GM12891 (cell line): ENCODE data around the gene SHANK2.

Experiments used
- DNase-seq: peaks from one replicate; pipeline ENCODE4 v3.0.0; 2011; ENCODE audit warnings: low spot score; ENCODE audit not compliant: insufficient read length
- FAIRE-seq: peaks from 2 replicates; lab custom pipeline; 2011; peaks lifted over from hg19 to GRCh38; lab: Jason Lieb, UNC
- PAX5 ChIP-seq: IDR thresholded peaks from 2 replicates; pipeline ENCODE4 v1.6.1; 2011; ENCODE audit warnings: low read length, moderate library complexity, mild to moderate bottlenecking; ENCODE audit not compliant: insufficient read depth, severe bottlenecking
- POLR2A ChIP-seq: IDR thresholded peaks from 2 replicates; pipeline ENCODE4 v1.6.1; 2011; ENCODE audit warnings: low read depth, low read length, control low read depth
- POLR2AphosphoS5 ChIP-seq: IDR thresholded peaks from 2 replicates; pipeline ENCODE4 v1.6.1; 2011; ENCODE audit warnings: low read depth, low read length, control low read depth
- POU2F2 ChIP-seq: IDR thresholded peaks from 2 replicates; pipeline ENCODE4 v1.6.1; 2011; ENCODE audit warnings: low read depth, mild to moderate bottlenecking, control low read depth, low read length, moderate library complexity
- SPI1 ChIP-seq: IDR thresholded peaks from 2 replicates; pipeline ENCODE4 v1.6.1; 2011; ENCODE audit warnings: low read depth, low read length, control low read depth
- TAF1 ChIP-seq: IDR thresholded peaks from 2 replicates; pipeline ENCODE4 v1.6.1; 2011; ENCODE audit warnings: low read depth, low read length, control low read depth

Gene SHANK2

DNA sequence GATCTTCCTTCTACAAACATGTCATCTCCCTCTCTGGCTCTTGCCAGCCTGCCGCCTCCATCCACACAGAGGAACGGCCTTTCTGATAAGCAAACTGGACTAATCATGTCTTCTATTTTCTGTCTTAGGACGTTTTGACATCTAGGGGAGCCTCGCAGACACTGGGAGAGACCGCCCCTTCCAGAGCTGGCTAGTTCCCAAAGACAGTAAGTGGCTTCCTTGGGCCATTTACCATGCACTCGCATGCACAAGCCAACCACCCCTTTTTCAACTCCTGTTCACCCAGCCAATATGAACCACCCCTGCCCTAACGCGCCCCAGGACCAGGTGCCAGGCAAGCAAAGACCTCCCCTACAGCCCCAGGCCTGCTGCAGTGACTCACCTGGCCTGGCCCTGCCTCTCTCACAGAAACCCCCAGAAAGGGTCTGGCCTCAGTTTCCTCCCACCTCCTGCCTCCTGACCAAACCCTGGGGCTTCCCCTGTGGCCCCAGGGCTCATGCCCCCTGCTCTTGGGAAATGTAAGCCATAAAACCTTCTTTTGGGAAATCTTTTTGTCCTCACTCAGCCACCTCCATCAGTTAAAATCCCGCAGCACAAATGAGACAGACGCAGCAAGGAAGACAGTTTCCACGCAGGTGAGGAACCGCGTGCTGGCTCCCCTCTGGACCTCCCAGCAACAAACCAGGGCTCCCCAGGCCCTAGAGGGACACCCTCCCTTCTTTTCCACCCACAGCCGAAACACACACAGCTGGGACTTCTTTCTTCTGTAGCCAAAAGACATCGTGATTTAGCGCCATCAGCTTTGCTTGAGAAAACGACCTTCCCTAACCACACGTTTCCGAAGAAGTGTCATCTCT lies 38.5 kb downstream of the SHANK2 start:
- TF ChIP-seq POU2F2: no peak
- no peak for TF ChIP-seq TAF1
- no peak for TF ChIP-seq POLR2A
- TF ChIP-seq SPI1: no peak
- no peak for TF ChIP-seq POLR2AphosphoS5
- TF ChIP-seq PAX5: no peak
- DNase-seq (no peak), FAIRE-seq (no peak)

GRCh38 chr11:71212871-71213559 lies 39.4 kb downstream of the SHANK2 start:
- TF ChIP-seq SPI1 (no peak), TAF1 (no peak), POLR2A (no peak), POLR2AphosphoS5 (no peak)
- no peak for FAIRE-seq

DNA sequence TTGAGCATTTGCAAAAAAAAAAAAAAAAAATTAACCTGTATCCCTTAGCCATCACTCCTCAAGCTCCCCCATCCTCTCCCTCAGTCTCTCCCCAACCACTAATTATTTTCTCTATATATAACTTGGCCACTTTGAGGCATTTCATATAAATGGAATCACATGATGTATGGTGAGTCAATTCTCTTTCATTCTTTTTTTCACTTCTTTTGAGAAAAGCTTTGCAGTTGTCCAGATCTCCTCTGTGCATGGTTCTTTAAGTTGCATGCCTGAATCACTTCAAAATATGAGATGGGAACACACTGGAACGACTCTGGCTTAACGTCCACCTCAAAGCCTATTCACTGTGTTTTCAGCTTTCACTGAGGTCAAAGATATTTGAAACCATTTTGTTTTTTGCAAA lies 40.7 kb downstream of the SHANK2 start:
- DNase-seq (no peak), FAIRE-seq (no peak)
- TF ChIP-seq POU2F2: no peak
- TF ChIP-seq POLR2A: no peak
- TF ChIP-seq POLR2AphosphoS5: no peak
- no peak for TF ChIP-seq SPI1
- no peak for TF ChIP-seq TAF1
- TF ChIP-seq PAX5: no peak

More at GRCh38 chr11:71212871-71213559, 39.4 kb downstream of the SHANK2 start:
- no peak for DNase-seq

DNA sequence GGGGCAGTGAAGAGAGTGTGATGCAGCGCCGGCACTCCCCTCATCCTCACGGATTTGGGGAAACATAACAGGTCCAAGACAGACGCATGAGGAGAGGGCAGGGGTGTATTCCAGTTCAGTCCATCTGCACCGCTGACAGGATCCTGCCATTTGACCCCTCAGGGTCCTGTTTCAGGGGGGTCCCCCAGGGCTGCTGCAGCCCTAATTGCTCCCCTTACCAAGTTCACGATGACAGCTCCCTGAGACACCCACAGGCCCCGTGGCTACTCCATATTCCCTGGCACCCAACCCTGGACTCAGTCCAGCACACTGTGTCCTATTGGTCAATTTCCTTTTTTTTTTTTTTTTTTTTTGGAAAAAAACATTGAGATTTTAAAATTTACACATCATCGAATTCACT lies 41.5 kb downstream of the SHANK2 start:
- DNase-seq (no peak), FAIRE-seq (no peak)
- no peak for TF ChIP-seq SPI1
- no peak for TF ChIP-seq PAX5
- no peak for TF ChIP-seq POU2F2
- no peak for TF ChIP-seq POLR2AphosphoS5
- no peak for TF ChIP-seq TAF1
- no peak for TF ChIP-seq POLR2A

DNA sequence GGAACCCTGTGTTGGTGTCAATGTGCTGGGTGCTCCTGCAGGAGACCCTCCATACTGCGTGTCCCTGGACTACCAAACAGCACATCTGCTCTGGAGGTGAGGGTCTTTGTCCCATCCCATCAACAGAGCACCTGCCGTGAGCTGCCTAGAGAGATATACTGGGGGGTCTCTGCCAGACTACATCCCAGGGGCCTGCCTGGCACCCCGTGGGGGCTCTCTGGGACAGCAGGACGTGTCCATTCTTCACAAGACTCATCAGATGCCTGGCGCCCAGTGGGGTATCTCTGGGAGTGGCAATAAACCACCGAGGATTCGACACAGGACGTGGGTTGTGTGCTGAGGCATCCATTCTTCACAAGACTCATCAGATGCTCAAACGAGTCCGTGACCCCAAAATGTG lies 42.7 kb downstream of the SHANK2 start:
- no peak for DNase-seq
- TF ChIP-seq TAF1 (no peak), SPI1 (no peak), POLR2A (no peak), POU2F2 (no peak), POLR2AphosphoS5 (no peak), PAX5 (no peak)
- no peak for FAIRE-seq

DNA sequence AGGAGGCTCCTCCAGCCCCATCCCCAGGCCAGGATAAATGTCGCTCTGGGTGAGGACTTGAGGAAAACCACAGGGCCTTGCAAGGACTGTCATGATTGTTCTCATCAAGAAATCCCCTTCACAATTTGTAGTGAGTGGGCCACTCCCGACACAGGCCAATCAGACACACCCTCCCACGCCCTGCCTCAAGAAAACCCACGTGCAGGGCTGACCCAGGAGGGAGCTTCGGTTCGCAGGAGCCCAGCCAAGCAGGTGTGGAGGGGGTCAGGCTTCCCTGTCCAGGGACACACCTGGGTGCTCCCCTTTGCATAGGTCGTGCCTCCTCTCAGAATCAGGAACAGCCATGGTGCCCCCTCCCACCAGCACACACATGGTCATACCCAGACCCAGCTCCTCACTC lies 43.2 kb downstream of the SHANK2 start:
- TF ChIP-seq PAX5 (no peak), SPI1 (no peak), POLR2A (no peak), POLR2AphosphoS5 (no peak), POU2F2 (no peak), TAF1 (no peak)
- DNase-seq (no peak), FAIRE-seq (no peak)

- FAIRE-seq (no peak), DNase-seq (no peak)
- no peak for TF ChIP-seq POLR2AphosphoS5
- TF ChIP-seq POU2F2: no peak
- TF ChIP-seq PAX5: no peak
- no peak for TF ChIP-seq SPI1
- TF ChIP-seq POLR2A: no peak
- no peak for TF ChIP-seq TAF1
Measured at GRCh38 chr11:71208011-71208774, 44.2 kb downstream of the SHANK2 start.

DNA sequence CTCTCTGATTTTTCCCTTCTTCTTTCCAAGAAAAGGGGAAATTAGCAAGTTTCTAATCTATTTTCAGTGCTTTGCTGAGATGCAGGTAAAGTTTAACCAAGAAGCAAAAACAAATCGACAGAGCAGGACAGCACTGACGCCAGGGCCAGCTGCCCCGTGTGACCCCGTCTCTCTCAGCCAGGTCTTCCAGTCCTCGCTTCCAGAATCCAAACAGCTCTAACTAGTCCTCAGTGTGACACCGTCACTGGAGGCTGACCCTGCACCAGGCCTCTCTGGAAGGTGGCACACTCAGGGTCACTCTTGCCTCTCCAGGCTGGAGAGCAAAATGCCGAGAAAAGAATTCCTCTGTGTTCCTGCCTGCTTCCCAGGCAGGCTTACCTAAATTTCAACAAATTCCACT lies 44.8 kb downstream of the SHANK2 start:
- no peak for DNase-seq

GRCh38 chr11:71206186-71206585 lies 46.2 kb downstream of the SHANK2 start:
- FAIRE-seq: no peak
- TF ChIP-seq POLR2AphosphoS5 (no peak), POU2F2 (no peak), TAF1 (no peak), SPI1 (no peak), POLR2A (no peak), PAX5 (no peak)
- DNase-seq: no peak

More for the DNA sequence above, 44.8 kb downstream of the SHANK2 start:
- no peak for TF ChIP-seq TAF1
- TF ChIP-seq POLR2AphosphoS5: no peak
- no peak for TF ChIP-seq PAX5
- FAIRE-seq: no peak
